ENCODE data around the gene KCNIP4. TPM values are rescaled to one million over a fixed set of nuclear protein-coding genes. Genes with fewer than 3 reads are reported as not detected.

KCNIP4 gene
- total and polyA plus RNA-seq, 7 donors, result 0.03 TPM; not detected in 6

DNA sequence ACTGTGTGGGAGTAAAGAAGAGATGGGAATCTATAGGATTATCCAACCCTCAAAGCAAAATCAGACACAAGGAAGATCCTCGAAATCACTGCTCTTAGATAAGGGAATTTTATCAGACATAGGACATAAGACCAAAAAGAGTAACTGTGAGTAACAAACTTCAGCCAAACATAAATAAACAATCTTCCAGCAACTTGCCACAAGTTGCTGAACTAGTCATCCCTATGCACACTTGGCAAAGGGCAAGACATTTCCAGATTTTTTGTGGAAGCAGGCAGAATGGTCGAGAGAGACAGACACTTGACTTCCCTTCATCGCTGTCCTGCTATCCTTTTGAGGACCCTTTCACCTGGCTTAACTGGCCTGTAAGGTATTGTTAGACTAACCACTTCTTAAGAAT is 89.6 kb downstream of the KCNIP4 start:
- Histone ChIP-seq H3K9me3 (no peaks in the 10 kb centered on the region), H3K27ac (no peak overlapping the region), H3K36me3 (ENCODE audit: insufficient read depth in 1 of 2, low read depth in 1 of 2) (no peaks in the 10 kb centered on the region), H3K4me1 (no peaks in the 10 kb centered on the region), H3K27me3 (ENCODE audit: insufficient read depth in 3 of 3, low read length in 2 of 3) (peaks cover 0 to 1% (median 0%) of the 10 kb centered on the region in 3 donors), H3K4me3 (no peak overlapping the region)
- WGBS, 3 donors, result 86 to 87% (median 87%) methylated on average over 3 of the region's 3 CpGs
- intact Hi-C loops (cut with DNase I), result no loop called here
- no peak for ATAC-seq
- TF ChIP-seq, protein P1, sequence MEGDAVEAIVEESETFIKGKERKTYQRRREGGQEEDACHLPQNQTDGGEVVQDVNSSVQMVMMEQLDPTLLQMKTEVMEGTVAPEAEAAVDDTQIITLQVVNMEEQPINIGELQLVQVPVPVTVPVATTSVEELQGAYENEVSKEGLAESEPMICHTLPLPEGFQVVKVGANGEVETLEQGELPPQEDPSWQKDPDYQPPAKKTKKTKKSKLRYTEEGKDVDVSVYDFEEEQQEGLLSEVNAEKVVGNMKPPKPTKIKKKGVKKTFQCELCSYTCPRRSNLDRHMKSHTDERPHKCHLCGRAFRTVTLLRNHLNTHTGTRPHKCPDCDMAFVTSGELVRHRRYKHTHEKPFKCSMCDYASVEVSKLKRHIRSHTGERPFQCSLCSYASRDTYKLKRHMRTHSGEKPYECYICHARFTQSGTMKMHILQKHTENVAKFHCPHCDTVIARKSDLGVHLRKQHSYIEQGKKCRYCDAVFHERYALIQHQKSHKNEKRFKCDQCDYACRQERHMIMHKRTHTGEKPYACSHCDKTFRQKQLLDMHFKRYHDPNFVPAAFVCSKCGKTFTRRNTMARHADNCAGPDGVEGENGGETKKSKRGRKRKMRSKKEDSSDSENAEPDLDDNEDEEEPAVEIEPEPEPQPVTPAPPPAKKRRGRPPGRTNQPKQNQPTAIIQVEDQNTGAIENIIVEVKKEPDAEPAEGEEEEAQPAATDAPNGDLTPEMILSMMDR (IDR thresholded peaks at IDR 0.05), result no peak
- no peak for DNase-seq

DNA sequence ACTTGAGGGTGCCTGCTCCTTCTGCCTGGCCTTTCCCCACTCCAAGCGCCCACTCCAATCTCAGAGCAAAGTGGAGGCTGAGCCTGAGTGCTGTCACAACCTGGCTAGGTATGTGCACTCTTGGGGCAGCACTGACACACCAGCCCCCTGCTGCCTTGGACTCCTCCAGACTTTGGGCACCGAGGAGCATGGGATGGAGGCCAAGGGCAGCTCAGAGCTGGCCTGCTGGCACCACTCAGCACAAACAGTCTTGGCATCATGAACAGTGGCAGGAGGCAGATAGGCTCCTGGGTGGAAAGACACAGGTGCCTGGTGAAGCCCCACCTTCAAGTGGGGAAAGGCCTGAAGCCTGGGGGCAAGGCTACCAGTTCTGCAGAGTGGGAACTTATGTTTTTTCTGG is 91.8 kb downstream of the KCNIP4 start:
- H3K4me3 ChIP-seq, result no peak overlapping the region
- 57 to 74% (median 63%) methylated on average over 2 of the region's 2 CpGs for WGBS, 3 donors
- peaks cover 0 to 1% (median 0%) of the 10 kb centered on the region in 3 donors for H3K27me3 ChIP-seq (ENCODE audit: insufficient read depth in 3 of 3, low read length in 2 of 3)
- H3K36me3 ChIP-seq (ENCODE audit: insufficient read depth in 1 of 2, low read depth in 1 of 2), result no peaks in the 10 kb centered on the region
- no peak for ATAC-seq
- no peaks in the 10 kb centered on the region for H3K9me3 ChIP-seq
- DNase-seq, result no peak
- H3K4me1 ChIP-seq, result no peaks in the 10 kb centered on the region
- intact Hi-C loops (cut with DNase I), result no loop called here
- H3K27ac ChIP-seq, result no peak overlapping the region
- TF ChIP-seq, protein P1 (IDR thresholded peaks at IDR 0.05), result no peak

DNA sequence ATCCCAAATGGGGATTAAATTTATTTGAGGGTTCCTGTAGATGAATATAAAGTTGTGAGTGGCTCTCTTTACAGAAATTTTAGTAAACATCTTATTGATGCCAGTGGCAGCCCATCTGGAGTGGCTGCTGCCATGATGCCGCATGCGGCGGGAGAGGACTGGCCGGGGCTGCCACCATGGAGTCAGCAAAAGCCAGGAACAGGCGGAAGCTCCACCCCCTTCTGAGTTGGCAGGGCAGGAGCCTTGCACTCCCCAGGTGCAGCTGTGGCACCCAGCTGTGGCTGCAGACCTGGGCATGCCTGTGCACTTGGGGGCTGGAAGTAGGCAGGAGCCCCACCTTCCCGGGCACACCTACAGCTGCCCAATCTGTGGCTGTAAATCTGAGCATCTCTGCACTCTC is 92.3 kb downstream of the KCNIP4 start:
- Histone ChIP-seq H3K9me3 (no peaks in the 10 kb centered on the region), H3K4me3 (no peak overlapping the region), H3K27ac (no peak overlapping the region), H3K4me1 (no peaks in the 10 kb centered on the region), H3K36me3 (ENCODE audit: insufficient read depth in 1 of 2, low read depth in 1 of 2) (no peaks in the 10 kb centered on the region), H3K27me3 (ENCODE audit: insufficient read depth in 3 of 3, low read length in 2 of 3) (peaks cover 0 to 1% (median 0%) of the 10 kb centered on the region in 3 donors)
- ATAC-seq, result no peak
- WGBS, 3 donors, result 69 to 79% (median 69%) methylated on average over 5 to 6 of the region's 6 CpGs
- no peak for DNase-seq
- TF ChIP-seq, protein P1 (IDR thresholded peaks at IDR 0.05), result no peak
- intact Hi-C loops (cut with DNase I), result no loop called here

DNA sequence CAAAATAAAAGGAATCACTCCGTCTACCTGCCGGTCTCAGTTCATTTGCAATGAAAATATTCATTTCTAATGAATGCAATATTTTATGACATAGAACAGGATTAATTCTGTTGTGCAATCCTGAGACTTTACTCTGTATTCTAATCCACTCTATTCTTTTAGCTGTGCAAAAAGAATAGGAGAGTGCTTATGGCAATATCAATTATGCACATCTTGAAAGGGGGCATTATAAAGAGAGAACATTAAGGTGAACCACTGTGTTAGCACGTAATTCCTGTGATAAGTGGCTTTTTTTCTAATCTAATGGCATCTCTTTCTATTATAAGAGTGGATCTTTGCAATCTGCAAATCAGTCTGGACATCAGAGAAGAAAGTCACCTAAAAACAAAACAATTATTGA is 99.5 kb downstream of the KCNIP4 start:
- 81 to 87% (median 86%) methylated on average over 3 of the region's 3 CpGs for WGBS, 3 donors

DNA sequence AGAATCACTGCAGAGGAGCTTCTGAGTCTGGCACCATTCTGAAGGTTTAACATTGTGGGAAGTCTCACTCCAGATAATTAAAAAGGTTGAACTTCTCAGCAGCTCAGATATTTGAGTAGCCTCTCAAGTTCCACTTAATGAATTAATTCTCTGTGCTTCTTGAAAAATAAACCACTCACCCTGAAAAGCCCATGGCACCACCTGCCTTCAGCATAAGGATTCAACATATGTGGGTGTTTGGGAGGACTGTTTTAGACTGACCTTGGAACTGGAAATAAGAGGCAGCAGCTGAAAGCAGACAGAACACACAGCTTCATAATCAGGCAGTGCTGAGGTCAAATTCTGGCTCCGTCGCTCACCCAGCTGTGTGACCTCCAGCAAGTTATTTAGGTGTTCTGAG is 100.6 kb downstream of the KCNIP4 start:
- TF ChIP-seq, protein P1 (IDR thresholded peaks at IDR 0.05), result no peak

More for the DNA sequence above, 99.5 kb downstream of the KCNIP4 start:
- intact Hi-C loops (cut with DNase I), result no loop called here
- H3K27me3 ChIP-seq (ENCODE audit: insufficient read depth in 3 of 3, low read length in 2 of 3), result no peaks in the 10 kb centered on the region
- no peak overlapping the region for H3K27ac ChIP-seq
- TF ChIP-seq, protein P1 (IDR thresholded peaks at IDR 0.05), result no peak
- H3K36me3 ChIP-seq (ENCODE audit: insufficient read depth in 1 of 2, low read depth in 1 of 2), result no peaks in the 10 kb centered on the region
- no peaks in the 10 kb centered on the region for H3K9me3 ChIP-seq
- ATAC-seq, result no peak
- no peak overlapping the region for H3K4me3 ChIP-seq
- no peaks in the 10 kb centered on the region for H3K4me1 ChIP-seq
- DNase-seq, result no peak

More for the DNA sequence above, 100.6 kb downstream of the KCNIP4 start:
- ATAC-seq (no peak), DNase-seq (no peak)
- Histone ChIP-seq H3K36me3 (ENCODE audit: insufficient read depth in 1 of 2, low read depth in 1 of 2) (no peaks in the 10 kb centered on the region), H3K9me3 (no peaks in the 10 kb centered on the region), H3K27me3 (ENCODE audit: insufficient read depth in 3 of 3, low read length in 2 of 3) (no peaks in the 10 kb centered on the region), H3K4me1 (no peaks in the 10 kb centered on the region), H3K4me3 (no peak overlapping the region), H3K27ac (no peak overlapping the region)
- intact Hi-C loops (cut with DNase I), result no loop called here
- WGBS, 3 donors, result 32 to 45% (median 41%) methylated on average over 2 of the region's 2 CpGs

All from psoas muscle (tissue), 8 donors.